IPS-15b (cell line): Measurements from ENCODE around the gene CDH13.

Experiments used
- H3K27me3 ChIP-seq: one replicate; pipeline ENCODE4 v1.6.1; 2013; ENCODE audit warnings: low read length; ENCODE audit not compliant: control insufficient read depth, insufficient read depth
- H3K36me3 ChIP-seq: one replicate; pipeline ENCODE4 v1.6.1; 2013; ENCODE audit warnings: low read length; ENCODE audit not compliant: control insufficient read depth, insufficient read depth
- H3K4me1 ChIP-seq: one replicate; pipeline ENCODE4 v1.6.1; 2013; ENCODE audit warnings: mild to moderate bottlenecking, low read length; ENCODE audit not compliant: control insufficient read depth, insufficient read depth
- H3K4me3 ChIP-seq: one replicate; pipeline ENCODE4 v1.5.1; 2013; ENCODE audit warnings: low read depth, low read length
- H3K9ac ChIP-seq: one replicate; pipeline ENCODE4 v1.6.1; 2013; ENCODE audit warnings: low read depth, mild to moderate bottlenecking, low read length
- H3K9me3 ChIP-seq: one replicate; pipeline ENCODE4 v1.6.1; 2013; ENCODE audit warnings: mild to moderate bottlenecking, low read length; ENCODE audit not compliant: control insufficient read depth, insufficient read depth

The CDH13 gene

DNA sequence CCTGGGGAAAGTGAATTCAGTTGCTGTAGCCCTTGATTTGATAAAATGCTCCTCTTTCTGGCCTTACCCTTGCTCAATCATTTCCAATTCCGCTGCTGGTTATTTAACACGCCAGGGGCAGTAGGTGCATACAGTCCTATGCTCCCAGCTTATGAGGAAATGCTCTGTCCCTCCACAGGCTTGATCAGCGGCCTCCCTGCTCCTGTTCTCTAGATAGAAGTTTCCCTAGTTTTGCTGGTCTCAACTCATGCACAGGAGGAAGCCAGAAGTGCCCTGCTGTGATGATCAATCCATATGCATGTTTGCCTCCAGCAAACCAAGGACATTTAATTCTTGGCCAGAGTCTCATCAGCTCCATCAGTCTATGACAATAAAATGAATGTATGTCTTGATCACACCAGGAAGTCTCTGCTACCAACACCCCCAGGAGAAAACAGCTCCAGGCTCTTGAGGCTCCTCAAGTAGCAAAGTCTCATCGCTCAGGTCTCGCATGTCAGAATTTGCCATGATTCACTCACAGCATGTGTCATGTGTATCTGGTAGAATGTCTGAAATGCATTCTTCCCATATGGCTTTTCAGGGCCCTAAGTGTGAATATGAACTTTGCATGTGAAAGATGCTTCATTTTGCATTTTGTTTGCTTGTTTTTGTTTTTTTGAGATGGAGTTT, 208.9 kb downstream of the CDH13 start:
- Histone ChIP-seq H3K9me3 (no peaks in the 10 kb centered on the region), H3K4me3 (no peak overlapping the region), H3K4me1 (peaks cover 25% of the 10 kb centered on the region), H3K27me3 (no peaks in the 10 kb centered on the region), H3K9ac (no peak overlapping the region), H3K36me3 (no peaks in the 10 kb centered on the region)

DNA sequence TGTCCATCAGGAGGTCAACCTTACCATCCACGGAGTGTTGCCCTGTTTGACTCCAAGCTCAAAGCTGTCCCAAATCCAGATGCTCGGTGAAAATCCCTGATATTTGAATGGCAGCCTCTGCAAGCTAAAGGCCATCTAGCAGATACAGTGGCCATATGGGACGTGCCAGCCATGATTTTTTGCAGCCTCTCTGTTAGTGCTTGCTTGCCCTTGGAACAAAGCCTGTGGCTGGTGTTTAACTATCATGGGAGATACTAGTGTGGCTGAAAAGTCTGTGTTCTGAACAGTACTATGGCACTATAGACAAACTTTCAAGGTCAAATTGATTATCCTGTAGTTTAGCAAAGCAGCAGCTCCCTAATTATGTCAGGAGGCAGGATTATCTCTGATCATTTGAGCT, 214.3 kb downstream of the CDH13 start:
- Histone ChIP-seq H3K9me3 (peaks cover 5% of the 10 kb centered on the region), H3K4me1 (no peaks in the 10 kb centered on the region), H3K9ac (no peak overlapping the region), H3K4me3 (no peak overlapping the region), H3K36me3 (no peaks in the 10 kb centered on the region), H3K27me3 (no peaks in the 10 kb centered on the region)

DNA sequence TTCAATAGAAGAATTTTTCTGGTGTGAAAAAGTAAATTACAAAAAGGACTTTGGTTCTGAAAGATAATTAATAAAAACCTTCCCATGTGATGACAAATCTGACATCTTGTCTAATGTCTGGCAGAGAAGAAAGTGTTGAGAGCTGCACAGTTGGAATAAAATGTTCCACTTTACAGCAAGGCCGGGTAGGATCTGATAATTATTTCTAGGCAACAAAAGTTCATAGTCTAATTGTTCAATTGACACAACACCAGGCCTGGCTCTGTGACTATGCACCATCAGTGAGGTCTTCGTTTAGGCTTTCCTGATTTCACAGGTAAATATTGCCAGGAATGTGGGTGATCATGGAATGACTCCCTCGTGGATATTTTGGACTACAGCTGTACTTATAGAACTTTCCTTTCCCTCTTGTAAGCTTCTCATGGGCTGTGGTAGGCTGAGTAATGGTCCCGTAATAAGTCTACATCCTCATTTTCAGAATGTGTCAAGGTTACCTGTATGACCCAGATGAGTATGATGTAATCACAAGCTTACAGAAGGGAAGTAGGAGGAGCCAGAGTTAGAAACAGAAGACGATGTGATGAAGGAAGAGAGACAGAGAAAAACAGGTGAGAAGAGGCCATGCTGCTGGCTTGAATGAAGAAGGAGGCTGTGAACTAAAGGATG, 217.0 kb downstream of the CDH13 start:
- Histone ChIP-seq H3K36me3 (no peaks in the 10 kb centered on the region), H3K4me1 (no peaks in the 10 kb centered on the region), H3K4me3 (no peak overlapping the region), H3K9ac (no peak overlapping the region), H3K9me3 (peaks cover 5% of the 10 kb centered on the region), H3K27me3 (no peaks in the 10 kb centered on the region)

DNA sequence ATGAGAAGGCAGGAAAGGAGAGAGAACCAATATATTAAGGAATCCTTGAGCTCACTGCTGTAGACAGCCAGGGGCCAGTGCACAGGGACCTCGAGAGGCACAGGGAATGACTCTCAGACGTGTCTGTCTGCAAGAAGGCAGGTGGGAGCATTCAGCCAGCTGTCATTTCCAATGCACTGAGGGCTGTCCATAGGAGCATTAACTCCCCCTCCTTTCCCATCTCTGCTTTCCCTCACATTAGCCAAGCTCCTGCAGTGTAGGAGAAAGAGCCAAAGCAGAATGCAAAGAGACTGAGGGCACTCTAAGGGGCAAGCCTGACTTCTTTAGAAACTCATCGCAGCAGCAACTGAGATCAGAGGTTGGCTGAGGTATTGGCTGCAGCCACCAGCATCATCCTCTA, 218.3 kb downstream of the CDH13 start:
- Histone ChIP-seq H3K36me3 (no peaks in the 10 kb centered on the region), H3K27me3 (no peaks in the 10 kb centered on the region), H3K4me3 (no peak overlapping the region), H3K9ac (no peak overlapping the region), H3K4me1 (no peaks in the 10 kb centered on the region), H3K9me3 (peaks cover 5% of the 10 kb centered on the region)

DNA sequence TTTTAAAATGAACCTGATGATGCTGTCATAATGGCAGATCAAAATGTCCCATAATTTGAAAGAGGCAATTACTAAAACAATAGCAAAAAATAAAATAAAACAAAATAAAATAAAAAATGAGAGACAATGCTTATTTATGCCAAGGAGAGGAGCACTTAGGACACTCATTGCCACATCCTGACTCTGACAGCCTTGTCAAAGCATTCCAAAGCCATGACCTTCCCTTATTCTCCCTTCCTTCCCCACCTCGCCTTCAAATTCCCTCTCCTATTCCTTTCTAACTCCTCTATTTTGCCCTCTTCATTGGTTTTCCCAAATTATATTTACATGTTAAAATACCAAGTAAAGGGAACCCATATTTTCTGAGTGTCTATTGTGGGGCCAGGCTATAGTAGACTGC, 220.0 kb downstream of the CDH13 start:
- Histone ChIP-seq H3K9ac (no peak overlapping the region), H3K36me3 (no peaks in the 10 kb centered on the region), H3K27me3 (no peaks in the 10 kb centered on the region), H3K9me3 (peaks cover 5% of the 10 kb centered on the region), H3K4me1 (no peaks in the 10 kb centered on the region), H3K4me3 (no peak overlapping the region)

DNA sequence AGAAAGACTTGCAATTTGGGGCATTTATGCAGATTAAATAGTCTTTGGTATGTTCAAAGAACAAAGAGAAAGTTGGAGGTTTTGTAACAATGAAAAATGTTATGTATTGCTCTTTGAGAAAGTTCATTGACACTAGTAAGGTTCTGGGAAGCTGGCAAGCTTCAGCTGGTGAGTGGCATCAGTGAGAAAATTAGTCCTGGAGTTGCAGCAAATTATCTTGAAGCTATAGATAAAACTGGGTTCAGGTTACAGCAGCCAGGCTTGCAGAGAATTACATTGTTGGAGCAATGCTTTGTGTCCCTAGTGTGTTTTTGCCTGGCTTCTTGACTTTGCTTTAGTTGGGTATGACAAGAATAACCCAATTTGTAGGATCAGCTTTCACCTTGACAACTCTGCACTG, 221.2 kb downstream of the CDH13 start:
- H3K4me1 ChIP-seq, result no peaks in the 10 kb centered on the region
- H3K9ac ChIP-seq, result no peak overlapping the region
- H3K27me3 ChIP-seq, result no peaks in the 10 kb centered on the region
- no peaks in the 10 kb centered on the region for H3K36me3 ChIP-seq
- H3K4me3 ChIP-seq, result no peak overlapping the region
- H3K9me3 ChIP-seq, result no peaks in the 10 kb centered on the region

DNA sequence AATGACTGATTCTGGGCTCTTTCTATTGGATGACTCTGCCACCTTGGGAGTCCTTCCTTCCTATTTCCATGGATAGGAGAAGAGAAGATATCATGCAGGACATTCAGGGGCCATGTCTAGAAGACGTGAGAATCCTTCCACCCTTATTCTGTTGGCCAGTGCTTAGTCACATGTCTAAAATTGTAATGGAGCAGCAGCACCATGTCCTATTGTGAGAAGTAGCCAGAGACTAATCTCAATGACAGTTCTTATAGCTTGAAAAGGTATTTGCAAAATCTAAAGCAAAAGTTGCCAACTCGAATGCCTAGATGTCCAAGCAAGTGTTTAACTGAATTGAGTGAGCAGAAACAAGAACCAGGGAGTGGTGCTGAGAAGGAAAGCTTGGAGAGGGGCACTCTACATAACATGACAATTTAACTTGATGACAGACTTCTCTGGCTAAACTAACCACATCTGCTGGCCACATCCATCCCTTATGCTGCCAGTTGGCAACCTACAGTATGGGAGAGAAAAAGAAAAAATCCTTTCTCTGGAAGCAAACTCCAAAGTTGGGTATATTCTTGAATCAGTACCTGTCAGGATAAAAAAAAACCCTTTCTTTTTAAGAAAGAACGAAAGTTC, 225.7 kb downstream of the CDH13 start:
- H3K4me1 ChIP-seq, result no peaks in the 10 kb centered on the region
- H3K36me3 ChIP-seq, result no peaks in the 10 kb centered on the region
- H3K9ac ChIP-seq, result no peak overlapping the region
- H3K9me3 ChIP-seq, result no peaks in the 10 kb centered on the region
- H3K4me3 ChIP-seq, result no peak overlapping the region
- H3K27me3 ChIP-seq, result no peaks in the 10 kb centered on the region

DNA sequence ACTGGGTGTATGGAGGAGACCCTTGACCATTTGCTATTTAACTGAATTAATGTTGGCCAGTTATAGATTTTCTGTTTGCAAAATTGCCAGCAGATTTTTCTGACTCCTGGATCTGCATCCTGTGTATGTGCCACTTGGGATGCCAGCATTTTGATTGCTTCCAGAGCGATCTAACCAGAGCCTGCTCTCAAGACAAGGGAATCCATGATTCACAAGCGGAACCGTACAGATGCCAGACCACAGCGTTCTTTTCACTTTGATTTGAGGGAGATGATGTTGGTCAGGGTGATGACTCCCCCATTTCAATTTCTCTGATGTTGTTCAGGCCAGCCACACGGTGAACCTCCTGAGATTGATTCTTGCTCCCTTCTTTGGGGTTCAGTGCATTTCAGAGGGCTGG, 228.7 kb downstream of the CDH13 start:
- H3K36me3 ChIP-seq, result no peaks in the 10 kb centered on the region
- no peak overlapping the region for H3K9ac ChIP-seq
- H3K9me3 ChIP-seq, result no peaks in the 10 kb centered on the region
- no peaks in the 10 kb centered on the region for H3K27me3 ChIP-seq
- H3K4me3 ChIP-seq, result no peak overlapping the region
- no peaks in the 10 kb centered on the region for H3K4me1 ChIP-seq

DNA sequence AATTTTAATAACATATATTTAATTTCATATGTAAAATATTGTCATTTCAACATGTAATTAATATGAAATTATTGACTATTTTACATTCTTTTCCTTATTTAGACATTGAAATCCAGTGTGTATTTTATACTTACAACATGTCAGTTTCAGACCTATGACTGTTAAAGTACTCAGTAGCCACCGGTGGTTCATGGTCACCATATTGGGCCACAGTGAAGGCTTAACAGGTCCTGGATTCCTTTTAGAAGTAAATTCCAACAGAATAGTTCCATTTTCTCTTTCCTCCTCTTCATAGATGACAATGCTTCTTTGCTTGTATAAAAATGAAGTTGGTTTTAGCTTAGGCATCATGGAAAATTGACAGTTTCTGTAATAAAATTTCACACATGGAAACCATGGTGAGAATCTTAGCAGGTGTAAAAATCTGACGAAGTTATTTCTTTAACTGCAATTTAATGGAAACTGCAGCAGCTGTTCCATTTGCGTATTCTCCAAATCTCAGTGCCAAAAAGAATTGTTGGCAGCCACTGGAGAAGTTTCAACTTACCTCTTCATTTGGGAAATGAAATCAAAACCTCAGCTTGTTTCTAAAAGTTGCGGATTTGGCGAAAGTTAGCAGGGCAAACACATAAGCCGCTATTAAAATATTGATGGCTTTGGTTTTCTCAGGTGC, 231.1 kb downstream of the CDH13 start:
- no peak overlapping the region for H3K9ac ChIP-seq
- H3K4me1 ChIP-seq, result no peaks in the 10 kb centered on the region
- H3K36me3 ChIP-seq, result no peaks in the 10 kb centered on the region
- no peaks in the 10 kb centered on the region for H3K27me3 ChIP-seq
- H3K9me3 ChIP-seq, result no peaks in the 10 kb centered on the region
- no peak overlapping the region for H3K4me3 ChIP-seq

DNA sequence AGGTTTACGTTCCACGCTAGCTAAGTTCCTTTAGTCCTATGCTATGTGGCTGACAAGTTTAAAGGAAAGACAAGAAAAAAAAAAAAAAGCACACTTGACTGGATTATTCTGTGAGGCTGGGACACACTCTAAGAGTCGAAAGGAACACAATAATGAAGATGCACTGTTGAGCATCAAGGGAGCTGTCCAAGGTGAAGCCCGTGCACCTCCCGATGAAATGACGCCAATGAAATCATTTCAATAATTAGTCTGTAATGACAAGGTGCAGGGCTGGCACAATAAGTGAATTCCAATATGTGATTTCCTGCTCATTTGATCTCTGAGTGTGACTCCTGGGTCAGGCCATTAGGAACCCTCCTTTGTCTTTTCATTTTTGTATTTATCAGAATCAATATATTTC, 232.9 kb downstream of the CDH13 start:
- H3K9me3 ChIP-seq, result no peaks in the 10 kb centered on the region
- no peaks in the 10 kb centered on the region for H3K36me3 ChIP-seq
- no peaks in the 10 kb centered on the region for H3K4me1 ChIP-seq
- no peak overlapping the region for H3K9ac ChIP-seq
- no peaks in the 10 kb centered on the region for H3K27me3 ChIP-seq
- H3K4me3 ChIP-seq, result no peak overlapping the region

DNA sequence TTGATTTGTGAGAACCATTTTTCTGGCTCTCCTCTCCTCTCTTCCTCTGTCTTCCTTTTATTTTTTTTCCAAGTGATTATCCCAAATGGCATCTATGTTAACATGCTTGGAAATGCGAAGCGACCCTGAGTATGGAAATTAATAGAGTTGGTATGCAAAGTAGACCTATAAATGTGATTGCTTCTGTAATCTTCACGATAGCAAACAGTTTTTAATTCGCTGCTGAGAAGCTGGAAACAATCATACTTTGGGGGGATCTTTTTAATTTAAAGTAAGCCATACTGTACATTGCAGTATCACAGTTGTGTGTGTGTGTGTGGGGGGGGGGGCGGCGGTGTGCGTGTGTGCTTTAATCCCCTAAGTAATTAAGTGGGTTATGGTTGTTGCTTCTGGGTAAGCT, 233.3 kb downstream of the CDH13 start:
- peaks cover 2% of the 10 kb centered on the region for H3K9me3 ChIP-seq
- no peaks in the 10 kb centered on the region for H3K27me3 ChIP-seq
- no peak overlapping the region for H3K4me3 ChIP-seq
- no peaks in the 10 kb centered on the region for H3K36me3 ChIP-seq
- H3K4me1 ChIP-seq, result no peaks in the 10 kb centered on the region
- H3K9ac ChIP-seq, result no peak overlapping the region

DNA sequence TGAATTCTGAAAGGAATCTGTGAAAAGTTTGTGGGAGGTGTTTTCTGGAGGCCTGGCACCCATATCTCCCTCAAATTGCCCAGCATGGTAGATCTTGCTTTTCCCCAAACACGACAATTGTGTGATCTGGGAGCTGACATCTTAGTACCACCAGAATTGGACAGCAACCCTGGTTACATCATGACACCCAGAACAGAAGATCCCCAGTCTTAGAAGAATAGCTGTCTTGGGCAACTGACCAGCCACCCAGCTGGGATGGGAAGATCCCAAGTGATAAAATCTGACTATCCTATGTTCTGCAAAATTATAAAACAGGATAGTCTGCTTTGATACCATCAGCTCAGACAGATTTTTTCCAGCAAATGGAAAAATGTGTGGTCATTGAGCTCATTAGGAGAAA, 235.3 kb downstream of the CDH13 start:
- Histone ChIP-seq H3K4me3 (no peak overlapping the region), H3K9ac (no peak overlapping the region), H3K4me1 (no peaks in the 10 kb centered on the region), H3K27me3 (no peaks in the 10 kb centered on the region), H3K36me3 (no peaks in the 10 kb centered on the region), H3K9me3 (peaks cover 7% of the 10 kb centered on the region)
